T-helper 2 cell treated with Interferon-gamma antibody and Interleukin-4, amounts not matched to agents 5 μg/mL and 100 μg/mL, for 36 hours (primary cell): ENCODE data around the gene NCR1.
"Not testable (repeated sequence)": the region's sequence is repeated elsewhere in the genome, so short reads cannot be mapped to it uniquely, and the experiment has no call there.

Experiments used
- DNase-seq: peaks from one replicate; pipeline ENCODE4 v3.0.0; 2021; ENCODE audit warnings: low spot score
- H3K27ac Mint-ChIP-seq: one replicate; pipeline ENCODE4 v1.8.0; 2021; ENCODE audit warnings: mild to moderate bottlenecking, mixed read lengths
- H3K27me3 Mint-ChIP-seq: one replicate; pipeline ENCODE4 v1.8.0; 2021; ENCODE audit warnings: low read depth, mixed read lengths
- H3K36me3 Mint-ChIP-seq: one replicate; pipeline ENCODE4 v1.8.0; 2021; ENCODE audit warnings: low read depth, mixed read lengths
- H3K4me1 Mint-ChIP-seq: one replicate; pipeline ENCODE4 v1.8.0; 2021; ENCODE audit warnings: low read depth, mixed read lengths
- H3K4me3 Mint-ChIP-seq: one replicate; pipeline ENCODE4 v1.8.0; 2022; ENCODE audit warnings: mild to moderate bottlenecking, moderate library complexity, mixed read lengths
- H3K9me3 Mint-ChIP-seq: one replicate; pipeline ENCODE4 v1.8.0; 2021; ENCODE audit warnings: mixed read lengths

NCR1 gene

GRCh38 chr19:54928299-54928698 lies 22.4 kb downstream of the NCR1 start:
- Mint-ChIP-seq H3K36me3 (peaks cover 1% of the 10 kb centered on the region), H3K4me1 (no peaks in the 10 kb centered on the region)
- no peak for DNase-seq

GRCh38 chr19:54937926-54938325 lies 32.0 kb downstream of the NCR1 start:
- Mint-ChIP-seq H3K27ac (no peak overlapping the region), H3K9me3 (no peaks in the 10 kb centered on the region), H3K27me3 (peaks cover 2% of the 10 kb centered on the region), H3K4me1 (peaks cover 3% of the 10 kb centered on the region), H3K4me3 (no peak overlapping the region), H3K36me3 (no peaks in the 10 kb centered on the region)
- no peak for DNase-seq

More at GRCh38 chr19:54928299-54928698, 22.4 kb downstream of the NCR1 start:
- H3K27ac Mint-ChIP-seq = no peak overlapping the region
- no peaks in the 10 kb centered on the region for H3K27me3 Mint-ChIP-seq
- peaks cover 23% of the 10 kb centered on the region for H3K9me3 Mint-ChIP-seq
- H3K4me3 Mint-ChIP-seq = no peak overlapping the region

- no peak for DNase-seq
- Mint-ChIP-seq H3K27ac (no peak overlapping the region), H3K27me3 (peaks cover 2% of the 10 kb centered on the region), H3K4me3 (no peak overlapping the region), H3K9me3 (no peaks in the 10 kb centered on the region), H3K4me1 (peaks cover 3% of the 10 kb centered on the region), H3K36me3 (no peaks in the 10 kb centered on the region)
Observed at GRCh38 chr19:54938906-54939305, 33.0 kb downstream of the NCR1 start.

DNA sequence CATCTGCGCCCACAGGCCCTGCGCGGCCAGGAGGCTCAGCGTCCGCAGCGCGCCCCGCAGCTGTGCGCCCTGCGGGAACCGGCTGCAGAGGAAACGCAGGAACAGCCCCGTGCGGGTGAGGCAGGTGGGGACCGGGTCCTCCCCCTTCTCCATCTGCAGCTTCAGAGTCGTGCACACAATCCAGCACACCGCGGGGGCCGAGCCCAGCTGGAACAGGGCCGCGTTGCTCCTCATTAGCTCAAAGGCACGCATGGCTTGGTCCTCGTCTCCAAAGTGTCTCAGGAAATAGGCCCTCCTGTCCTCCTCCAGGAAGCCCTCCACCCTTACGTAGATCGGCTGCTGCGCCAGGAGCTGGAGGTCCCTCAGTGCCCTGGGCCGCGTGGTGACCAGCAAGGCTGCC lies 33.6 kb downstream of the NCR1 start:
- not testable (repeated sequence) for DNase-seq, H3K4me3 Mint-ChIP-seq, H3K9me3 Mint-ChIP-seq, H3K36me3 Mint-ChIP-seq, H3K27me3 Mint-ChIP-seq, H3K4me1 Mint-ChIP-seq, H3K27ac Mint-ChIP-seq

DNA sequence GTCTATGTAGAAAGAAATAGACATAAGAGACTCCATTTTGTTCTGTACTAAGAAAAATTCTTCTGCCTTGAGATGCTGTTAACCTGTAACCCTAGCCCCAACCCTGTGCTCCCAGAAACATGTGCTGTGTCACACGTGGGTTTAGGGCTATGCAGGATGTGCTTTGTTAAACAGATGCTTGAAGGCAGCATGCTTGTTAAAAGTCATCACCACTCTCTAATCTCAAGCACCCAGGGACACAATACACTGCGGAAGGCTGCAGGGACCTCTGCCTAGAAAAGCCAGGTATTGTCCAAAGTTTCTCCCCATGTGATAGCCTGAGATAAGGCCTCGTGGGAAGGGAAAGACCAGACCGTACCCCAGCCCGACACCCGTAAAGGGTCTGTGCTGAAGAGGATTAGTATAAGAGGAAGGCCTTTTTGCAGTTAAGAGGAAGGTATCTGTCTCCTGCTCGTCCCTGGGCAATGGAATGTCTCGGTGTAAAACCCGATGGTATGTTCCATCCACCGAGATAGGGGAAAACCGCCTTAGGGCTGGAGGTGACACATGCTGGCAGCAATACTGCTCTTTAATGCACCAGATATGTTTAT lies 37.9 kb downstream of the NCR1 start:
- H3K27me3 Mint-ChIP-seq, H3K27ac Mint-ChIP-seq, DNase-seq, H3K4me3 Mint-ChIP-seq, H3K36me3 Mint-ChIP-seq, H3K9me3 Mint-ChIP-seq, H3K4me1 Mint-ChIP-seq: not testable (repeated sequence)

GRCh38 chr19:54947381-54947780 lies 41.4 kb downstream of the NCR1 start, which contains the start of gene NLRP7:
Gene NLRP7, minus strand, starts transcription at chr19:54947530.
- no peaks in the 10 kb centered on the region for H3K4me1 Mint-ChIP-seq
- no peak within 1 kb of the TSS for H3K4me3 Mint-ChIP-seq

DNA sequence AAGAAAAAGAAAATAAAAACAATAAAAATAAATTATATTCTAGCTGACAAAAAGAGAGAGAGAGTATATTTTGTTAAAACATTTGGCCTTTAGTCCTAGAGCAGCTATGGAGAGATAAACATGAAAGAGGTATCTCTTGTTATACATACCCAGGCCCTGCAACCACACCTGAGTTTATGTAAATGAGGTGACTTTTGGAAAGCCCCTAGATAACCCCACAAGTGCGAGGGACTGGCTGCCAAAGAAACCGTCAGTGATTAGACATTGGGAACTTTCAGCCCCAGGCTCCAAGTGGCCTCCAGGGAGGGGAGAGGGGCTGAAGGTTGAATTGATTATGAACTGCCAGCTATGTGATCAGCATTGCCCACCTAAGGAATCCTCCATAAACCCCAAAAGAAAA lies 43.5 kb downstream of the NCR1 start:
- Mint-ChIP-seq H3K36me3 (no peaks in the 10 kb centered on the region), H3K4me1 (no peaks in the 10 kb centered on the region), H3K4me3 (no peak overlapping the region), H3K27me3 (peaks cover 4% of the 10 kb centered on the region), H3K9me3 (no peaks in the 10 kb centered on the region), H3K27ac (no peak overlapping the region)
- no peak for DNase-seq

More at GRCh38 chr19:54947381-54947780, 41.4 kb downstream of the NCR1 start, which contains the start of gene NLRP7:
- Mint-ChIP-seq H3K27ac (no peak within 1 kb of the TSS), H3K36me3 (no peaks in the 10 kb centered on the region), H3K27me3 (peaks cover 4% of the 10 kb centered on the region), H3K9me3 (no peaks in the 10 kb centered on the region)
- DNase-seq = no peak

DNA sequence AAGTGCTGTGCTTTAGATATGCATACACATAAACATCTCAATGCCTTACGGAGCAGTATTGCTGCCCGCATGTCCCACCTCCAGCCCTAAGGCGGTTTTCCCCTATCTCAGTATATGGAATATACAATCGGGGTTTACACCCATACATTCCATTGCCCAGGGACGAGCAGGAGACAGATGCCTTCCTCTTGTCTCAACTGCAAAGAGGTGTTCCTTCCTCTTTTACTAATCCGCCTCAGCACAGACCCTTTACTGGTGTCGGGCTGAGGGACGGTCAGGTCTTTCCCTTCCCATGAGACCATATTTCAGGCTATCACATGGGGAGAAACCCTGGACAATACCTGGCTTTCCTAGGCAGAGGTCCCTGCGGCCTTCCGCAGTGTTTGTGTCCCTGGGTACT lies 44.6 kb downstream of the NCR1 start:
- not testable (repeated sequence) for H3K27ac Mint-ChIP-seq, H3K27me3 Mint-ChIP-seq, H3K4me1 Mint-ChIP-seq

GRCh38 chr19:54952591-54953344 lies 46.8 kb downstream of the NCR1 start:
- Mint-ChIP-seq H3K9me3 (no peaks in the 10 kb centered on the region), H3K27ac (no peak overlapping the region), H3K4me3 (no peak overlapping the region), H3K4me1 (no peaks in the 10 kb centered on the region), H3K36me3 (no peaks in the 10 kb centered on the region), H3K27me3 (peaks cover 6% of the 10 kb centered on the region)
- no peak for DNase-seq

More for the DNA sequence above, 44.6 kb downstream of the NCR1 start:
- H3K36me3 Mint-ChIP-seq, H3K9me3 Mint-ChIP-seq, DNase-seq, H3K4me3 Mint-ChIP-seq: not testable (repeated sequence)

DNA sequence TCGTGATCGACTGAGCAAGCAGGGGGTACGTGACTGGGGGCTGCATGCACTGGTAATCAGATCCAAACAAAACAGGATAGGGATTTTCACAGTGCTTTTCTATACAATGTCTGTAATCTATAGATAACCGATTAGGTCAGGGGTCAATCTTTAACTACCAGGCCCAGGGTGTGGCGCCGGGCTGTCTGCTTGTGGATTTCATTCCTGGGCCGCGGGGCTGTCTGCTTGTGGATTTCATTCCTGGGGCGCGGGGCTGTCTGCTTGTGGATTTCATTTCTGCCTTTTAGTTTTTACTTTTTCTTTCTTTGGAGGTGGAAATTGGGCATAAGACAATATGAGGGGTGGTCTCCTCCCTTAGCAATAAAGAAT lies 47.4 kb downstream of the NCR1 start:
- not testable (repeated sequence) for H3K4me3 Mint-ChIP-seq, H3K9me3 Mint-ChIP-seq

DNA sequence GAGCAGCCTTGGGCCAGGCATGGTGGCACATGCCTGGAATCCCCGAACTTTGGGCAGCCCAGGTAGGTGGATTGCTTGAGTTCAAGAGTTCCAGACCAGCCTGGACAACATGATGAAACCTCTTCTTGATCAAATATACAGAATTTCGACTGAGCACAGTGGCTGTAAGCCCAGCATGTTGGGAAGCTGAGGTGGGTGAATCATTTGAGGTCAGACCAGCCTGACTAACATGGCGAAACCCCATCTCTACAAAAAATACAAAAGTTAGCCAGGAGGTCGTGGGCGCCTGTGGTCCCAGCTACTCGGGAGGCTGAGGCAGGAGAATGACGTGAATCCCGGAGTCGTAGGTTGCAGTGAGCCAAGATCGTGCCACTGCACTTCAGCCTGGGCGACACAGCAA lies 49.4 kb downstream of the NCR1 start:
- no peaks in the 10 kb centered on the region for H3K9me3 Mint-ChIP-seq
- H3K27me3 Mint-ChIP-seq = peaks cover 7% of the 10 kb centered on the region

More for the DNA sequence above, 47.4 kb downstream of the NCR1 start:
- not testable (repeated sequence) for H3K36me3 Mint-ChIP-seq, DNase-seq, H3K4me1 Mint-ChIP-seq, H3K27ac Mint-ChIP-seq, H3K27me3 Mint-ChIP-seq

GRCh38 chr19:54959840-54960239 lies 53.9 kb downstream of the NCR1 start:
- peak overlapping the region; percentile 63 for H3K4me3 Mint-ChIP-seq
- no peaks in the 10 kb centered on the region for H3K9me3 Mint-ChIP-seq
- peaks cover 11% of the 10 kb centered on the region for H3K4me1 Mint-ChIP-seq
- DNase-seq = no peak
- H3K27ac Mint-ChIP-seq = peak overlapping the region; percentile 43
- peaks cover 7% of the 10 kb centered on the region for H3K27me3 Mint-ChIP-seq
- no peaks in the 10 kb centered on the region for H3K36me3 Mint-ChIP-seq

More for the DNA sequence above, 49.4 kb downstream of the NCR1 start:
- no peak for DNase-seq
- Mint-ChIP-seq H3K36me3 (no peaks in the 10 kb centered on the region), H3K27ac (no peak overlapping the region), H3K4me1 (peaks cover 11% of the 10 kb centered on the region), H3K4me3 (no peak overlapping the region)
